Stomach (tissue), 4 donors: ENCODE measurements around the gene PPP2R5C.

Experiments
- CTCF ChIP-seq, 7 experiments: fragments of 450-650 bp in 4 of 7; fragments of 200-600 bp in 3 of 7; sonication (generic) in 3 of 7; IDR thresholded peaks; one replicate each; pipeline ENCODE4 v1.5.1; 2016 to 2019; ENCODE audit warnings: antibody characterized with exemption in 7 of 7, control low read depth in 2 of 7, mild to moderate bottlenecking in 1 of 7
- EP300 ChIP-seq: sonication (generic); formaldehyde crosslinking; IDR thresholded peaks from one replicate; pipeline ENCODE4 v1.6.1; 2017; ENCODE audit warnings: antibody characterized with exemption
- POLR2A ChIP-seq, 4 donors: fragments of 450-650 bp; IDR thresholded peaks; one replicate each; pipeline ENCODE4 v1.6.1; 2016; ENCODE audit warnings: antibody characterized with exemption in 4 of 4, control low read depth in 2 of 4, mild to moderate bottlenecking in 1 of 4, moderate library complexity in 1 of 4
- POLR2AphosphoS5 ChIP-seq, 3 donors: sonication (generic); formaldehyde crosslinking; IDR thresholded peaks; one replicate each; pipeline ENCODE4 v1.6.1; 2016; ENCODE audit warnings: antibody characterized with exemption in 3 of 3

GRCh38 chr14:101719708-101720107, 41.8 kb upstream of the PPP2R5C start:
- TF ChIP-seq EP300, result no peak
- TF ChIP-seq CTCF (IDR thresholded peaks at IDR 0.05), result no peak
- TF ChIP-seq POLR2A (IDR thresholded peaks at IDR 0.05), result no peak
- no peak for TF ChIP-seq POLR2AphosphoS5 (IDR thresholded peaks at IDR 0.05)
